Immature natural killer cell (primary cell): ENCODE results near the gene RGS12. TPM values are rescaled to one million over a fixed set of nuclear protein-coding genes. Genes with fewer than 3 reads are reported as not detected.

Experiments
- DNase-seq, 3 donors: peaks; one replicate each; pipeline ENCODE4 v3.0.0; 2022; ENCODE audit warnings: mixed read lengths in 1 of 3
- H3K27ac Mint-ChIP-seq, 6 donors: one replicate each; pipeline ENCODE4 v1.8.0; 2020; ENCODE audit warnings: mixed read lengths in 6 of 6, mild to moderate bottlenecking in 5 of 6, inconsistent platforms in 4 of 6, moderate library complexity in 3 of 6
- H3K27me3 Mint-ChIP-seq, 3 donors: one replicate each; pipeline ENCODE4 v1.8.0; 2020 to 2021; ENCODE audit warnings: low read depth in 3 of 3, mild to moderate bottlenecking in 3 of 3, mixed read lengths in 3 of 3, moderate library complexity in 3 of 3, inconsistent platforms in 1 of 3
- H3K36me3 Mint-ChIP-seq, 3 donors: one replicate each; pipeline ENCODE4 v1.8.0; 2020; ENCODE audit warnings: mixed read lengths in 3 of 3, inconsistent platforms in 2 of 3, mild to moderate bottlenecking in 2 of 3
- H3K4me1 Mint-ChIP-seq, 2 donors: one replicate each; pipeline ENCODE4 v1.8.0; 2020; ENCODE audit warnings: inconsistent platforms in 2 of 2, mild to moderate bottlenecking in 2 of 2, mixed read lengths in 2 of 2, moderate library complexity in 1 of 2
- H3K4me3 Mint-ChIP-seq, 5 donors: one replicate each; pipeline ENCODE4 v1.8.0; 2020; ENCODE audit warnings: mild to moderate bottlenecking in 5 of 5, mixed read lengths in 5 of 5, inconsistent platforms in 3 of 5, moderate library complexity in 3 of 5
- H3K9me3 Mint-ChIP-seq, 6 donors: one replicate each; pipeline ENCODE4 v1.8.0; 2020; ENCODE audit warnings: mild to moderate bottlenecking in 6 of 6, mixed read lengths in 6 of 6, inconsistent platforms in 4 of 6, moderate library complexity in 3 of 6
- polyA plus RNA-seq, 3 donors: library from polyadenylated mRNA; unstranded; fragments of 300-500 nt; fragmentation: Illumina TruSeq; gene quantifications; one replicate each; pipeline ENCODE4 v1.2.3, GENCODE V29; 2021

Gene RGS12
- polyA plus RNA-seq, 3 donors from 2014 or later = 2.5 to 2.7 TPM; not detected in 1

- Mint-ChIP-seq H3K36me3 (peaks cover 0 to 15% (median 7%) of the 10 kb centered on the region in 3 donors), H3K4me1 (no peaks in the 10 kb centered on the region), H3K9me3 (no peaks in the 10 kb centered on the region), H3K27ac (no peak overlapping the region), H3K27me3 (peaks cover 0 to 3% (median 2%) of the 10 kb centered on the region in 3 donors), H3K4me3 (no peak overlapping the region)
- no peak for DNase-seq
Observed at GRCh38 chr4:3257556-3258482, 35.0 kb upstream of the RGS12 start.

GRCh38 chr4:3261411-3262207, 31.2 kb upstream of the RGS12 start:
- Mint-ChIP-seq H3K36me3 (peaks cover 0 to 8% (median under 1%) of the 10 kb centered on the region in 3 donors), H3K27me3 (peaks cover 0 to 2% (median 2%) of the 10 kb centered on the region in 3 donors), H3K4me1 (no peaks in the 10 kb centered on the region), H3K4me3 (no peak overlapping the region), H3K9me3 (peaks cover 0 to 1% (median 0%) of the 10 kb centered on the region in 6 donors), H3K27ac (no peak overlapping the region)
- no peak for DNase-seq

GRCh38 chr4:3262208-3263052, 30.4 kb upstream of the RGS12 start:
- no peak overlapping the region for H3K4me3 Mint-ChIP-seq
- no peaks in the 10 kb centered on the region for H3K4me1 Mint-ChIP-seq
- H3K27ac Mint-ChIP-seq = no peak overlapping the region
- peaks cover 0 to 2% (median 2%) of the 10 kb centered on the region in 3 donors for H3K27me3 Mint-ChIP-seq
- DNase-seq = no peak
- H3K9me3 Mint-ChIP-seq = peaks cover 0 to 1% (median 0%) of the 10 kb centered on the region in 6 donors
- H3K36me3 Mint-ChIP-seq = peaks cover 0 to 8% (median 0%) of the 10 kb centered on the region in 3 donors

- H3K4me1 Mint-ChIP-seq = no peaks in the 10 kb centered on the region
- no peak overlapping the region for H3K4me3 Mint-ChIP-seq
- H3K36me3 Mint-ChIP-seq = peaks cover 0 to 7% (median 0%) of the 10 kb centered on the region in 3 donors
- peaks cover 0 to 1% (median 0%) of the 10 kb centered on the region in 6 donors for H3K9me3 Mint-ChIP-seq
- H3K27me3 Mint-ChIP-seq = peaks cover 0 to 2% (median 1%) of the 10 kb centered on the region in 3 donors
- peak overlapping the region in 1 of 6 donors; percentile 24 for H3K27ac Mint-ChIP-seq
- DNase-seq = no peak
Observed at GRCh38 chr4:3263053-3263875, 29.6 kb upstream of the RGS12 start.

- Mint-ChIP-seq H3K27ac (no peak overlapping the region), H3K27me3 (peaks cover 0 to 2% (median 0%) of the 10 kb centered on the region in 3 donors), H3K4me3 (no peak overlapping the region), H3K4me1 (no peaks in the 10 kb centered on the region), H3K9me3 (peaks cover 0 to 1% (median 0%) of the 10 kb centered on the region in 6 donors), H3K36me3 (peaks cover 0 to 4% (median 0%) of the 10 kb centered on the region in 3 donors)
- DNase-seq = no peak
Observed at GRCh38 chr4:3263876-3264193, 29.0 kb upstream of the RGS12 start.

- Mint-ChIP-seq H3K27ac (peak overlapping the region in 1 of 6 donors; percentile 80), H3K4me3 (no peak overlapping the region), H3K27me3 (peaks cover 0 to 2% (median 0%) of the 10 kb centered on the region in 3 donors), H3K9me3 (peaks cover 0 to 1% (median 0%) of the 10 kb centered on the region in 6 donors), H3K36me3 (no peaks in the 10 kb centered on the region), H3K4me1 (no peaks in the 10 kb centered on the region)
- no peak for DNase-seq
Observed at GRCh38 chr4:3266076-3266475, 26.7 kb upstream of the RGS12 start.

GRCh38 chr4:3267576-3268394, 25.0 kb upstream of the RGS12 start:
- no peak overlapping the region for H3K4me3 Mint-ChIP-seq

GRCh38 chr4:3268395-3269104, 24.3 kb upstream of the RGS12 start:
- peaks cover 0 to 2% (median 0%) of the 10 kb centered on the region in 3 donors for H3K27me3 Mint-ChIP-seq
- no peaks in the 10 kb centered on the region for H3K4me1 Mint-ChIP-seq
- H3K9me3 Mint-ChIP-seq = peaks cover 0 to 4% (median 0%) of the 10 kb centered on the region in 6 donors
- no peak overlapping the region for H3K4me3 Mint-ChIP-seq
- H3K27ac Mint-ChIP-seq = no peak overlapping the region
- no peak for DNase-seq
- no peaks in the 10 kb centered on the region for H3K36me3 Mint-ChIP-seq

More at GRCh38 chr4:3267576-3268394, 25.0 kb upstream of the RGS12 start:
- H3K27me3 Mint-ChIP-seq = peaks cover 0 to 2% (median 2%) of the 10 kb centered on the region in 3 donors
- no peaks in the 10 kb centered on the region for H3K4me1 Mint-ChIP-seq
- H3K27ac Mint-ChIP-seq = no peak overlapping the region
- no peaks in the 10 kb centered on the region for H3K36me3 Mint-ChIP-seq
- H3K9me3 Mint-ChIP-seq = peaks cover 0 to 1% (median 0%) of the 10 kb centered on the region in 6 donors
- no peak for DNase-seq

GRCh38 chr4:3269105-3269927, 23.5 kb upstream of the RGS12 start:
- Mint-ChIP-seq H3K4me1 (no peaks in the 10 kb centered on the region), H3K4me3 (no peak overlapping the region), H3K9me3 (peaks cover 0 to 5% (median 0%) of the 10 kb centered on the region in 6 donors), H3K27ac (no peak overlapping the region), H3K27me3 (peaks cover 0 to 2% (median 0%) of the 10 kb centered on the region in 3 donors), H3K36me3 (no peaks in the 10 kb centered on the region)
- no peak for DNase-seq

- DNase-seq = no peak
- Mint-ChIP-seq H3K36me3 (peaks cover 0 to under 1% (median 0%) of the 10 kb centered on the region in 3 donors), H3K27me3 (peaks cover 0 to 2% (median 0%) of the 10 kb centered on the region in 3 donors), H3K4me3 (no peak overlapping the region), H3K9me3 (peaks cover 0 to 4% (median 0%) of the 10 kb centered on the region in 6 donors), H3K27ac (no peak overlapping the region), H3K4me1 (no peaks in the 10 kb centered on the region)
Observed at GRCh38 chr4:3269991-3270611, 22.7 kb upstream of the RGS12 start.
